ENCODE measurements around the gene RUSF1.
"Not testable (repeated sequence)": the region's sequence is repeated elsewhere in the genome, so short reads cannot be mapped to it uniquely, and the experiment has no call there.

Gene RUSF1

GRCh38 chr16:31484048-31484447 is 24.1 kb downstream of the RUSF1 start:
- not testable (repeated sequence) for H3K9ac ChIP-seq (ENCODE audit: low read depth, low read length); H3K4me2 ChIP-seq (ENCODE audit: low read length); H3K4me3 ChIP-seq (ENCODE audit: low read length); H3K36me3 ChIP-seq (ENCODE audit: insufficient read depth, low read length); H3K9me3 ChIP-seq (replicated peaks; ENCODE audit: low read length)
- peaks cover 39% of the 10 kb centered on the region for H3K27me3 ChIP-seq (ENCODE audit: control insufficient read depth, insufficient read depth, low read length)
- H3K4me1 ChIP-seq (ENCODE audit: control insufficient read depth, insufficient read depth, low read length) = peaks cover 18% of the 10 kb centered on the region

- H3K9me3 ChIP-seq (replicated peaks; ENCODE audit: low read length) = no peaks in the 10 kb centered on the region
- H3K4me3 ChIP-seq (ENCODE audit: low read length) = no peak within 1 kb of the TSS
- H3K4me1 ChIP-seq (ENCODE audit: control insufficient read depth, insufficient read depth, low read length) = peaks cover 10% of the 10 kb centered on the region
- no peak within 1 kb of the TSS for H3K4me2 ChIP-seq (ENCODE audit: low read length)
- H3K9ac ChIP-seq (ENCODE audit: low read depth, low read length) = no peak within 1 kb of the TSS
- H3K36me3 ChIP-seq (ENCODE audit: insufficient read depth, low read length) = peaks cover 7% of the 10 kb centered on the region
- H3K27me3 ChIP-seq (ENCODE audit: control insufficient read depth, insufficient read depth, low read length) = peaks cover 29% of the 10 kb centered on the region
These were observed 25.1 kb downstream of the RUSF1 start, which contains the start of gene SLC5A2 for GRCh38 chr16:31483081-31483480. SLC5A2 (plus strand) TSS chr16:31483123; CDS start chr16:31483137, 14 bp downstream.

- H3K4me3 ChIP-seq (ENCODE audit: low read length) = no peak overlapping the region
- H3K4me1 ChIP-seq (ENCODE audit: control insufficient read depth, insufficient read depth, low read length) = no peaks in the 10 kb centered on the region
- H3K9me3 ChIP-seq (replicated peaks; ENCODE audit: low read length) = no peaks in the 10 kb centered on the region
- peaks cover 10% of the 10 kb centered on the region for H3K27me3 ChIP-seq (ENCODE audit: control insufficient read depth, insufficient read depth, low read length)
- peaks cover 25% of the 10 kb centered on the region for H3K36me3 ChIP-seq (ENCODE audit: insufficient read depth, low read length)
- H3K4me2 ChIP-seq (ENCODE audit: low read length) = no peak overlapping the region
- no peak overlapping the region for H3K9ac ChIP-seq (ENCODE audit: low read depth, low read length)
These were observed 27.2 kb downstream of the RUSF1 start for GRCh38 chr16:31480851-31481536.

GRCh38 chr16:31479751-31480150 is 28.4 kb downstream of the RUSF1 start:
- no peaks in the 10 kb centered on the region for H3K9me3 ChIP-seq (replicated peaks; ENCODE audit: low read length)
- H3K4me3 ChIP-seq (ENCODE audit: low read length) = no peak overlapping the region
- H3K27me3 ChIP-seq (ENCODE audit: control insufficient read depth, insufficient read depth, low read length) = no peaks in the 10 kb centered on the region
- no peaks in the 10 kb centered on the region for H3K4me1 ChIP-seq (ENCODE audit: control insufficient read depth, insufficient read depth, low read length)
- H3K36me3 ChIP-seq (ENCODE audit: insufficient read depth, low read length) = peaks cover 35% of the 10 kb centered on the region
- no peak overlapping the region for H3K4me2 ChIP-seq (ENCODE audit: low read length)
- no peak overlapping the region for H3K9ac ChIP-seq (ENCODE audit: low read depth, low read length)

- Histone ChIP-seq H3K4me1 (ENCODE audit: control insufficient read depth, insufficient read depth, low read length) (no peaks in the 10 kb centered on the region), H3K27me3 (ENCODE audit: control insufficient read depth, insufficient read depth, low read length) (no peaks in the 10 kb centered on the region), H3K4me2 (ENCODE audit: low read length) (no peak overlapping the region), H3K9ac (ENCODE audit: low read depth, low read length) (no peak overlapping the region), H3K36me3 (ENCODE audit: insufficient read depth, low read length) (peaks cover 43% of the 10 kb centered on the region), H3K9me3 (replicated peaks; ENCODE audit: low read length) (no peaks in the 10 kb centered on the region), H3K4me3 (ENCODE audit: low read length) (no peak overlapping the region)
These were observed 29.2 kb downstream of the RUSF1 start for GRCh38 chr16:31478956-31479355.

- H3K36me3 ChIP-seq (ENCODE audit: insufficient read depth, low read length) = peaks cover 52% of the 10 kb centered on the region
- peaks cover 5% of the 10 kb centered on the region for H3K4me1 ChIP-seq (ENCODE audit: control insufficient read depth, insufficient read depth, low read length)
- no peak overlapping the region for H3K4me3 ChIP-seq (ENCODE audit: low read length)
- H3K9ac ChIP-seq (ENCODE audit: low read depth, low read length) = no peak overlapping the region
- H3K4me2 ChIP-seq (ENCODE audit: low read length) = no peak overlapping the region
- H3K9me3 ChIP-seq (replicated peaks; ENCODE audit: low read length) = no peaks in the 10 kb centered on the region
- H3K27me3 ChIP-seq (ENCODE audit: control insufficient read depth, insufficient read depth, low read length) = no peaks in the 10 kb centered on the region
These were observed 30.7 kb downstream of the RUSF1 start for GRCh38 chr16:31477220-31478216.

- no peak overlapping the region for H3K9ac ChIP-seq (ENCODE audit: low read depth, low read length)
- H3K4me3 ChIP-seq (ENCODE audit: low read length) = no peak overlapping the region
- H3K9me3 ChIP-seq (replicated peaks; ENCODE audit: low read length) = no peaks in the 10 kb centered on the region
- H3K4me1 ChIP-seq (ENCODE audit: control insufficient read depth, insufficient read depth, low read length) = peaks cover 6% of the 10 kb centered on the region
- H3K4me2 ChIP-seq (ENCODE audit: low read length) = no peak overlapping the region
- no peaks in the 10 kb centered on the region for H3K27me3 ChIP-seq (ENCODE audit: control insufficient read depth, insufficient read depth, low read length)
- peaks cover 52% of the 10 kb centered on the region for H3K36me3 ChIP-seq (ENCODE audit: insufficient read depth, low read length)
These were observed 31.6 kb downstream of the RUSF1 start for GRCh38 chr16:31476303-31477219.

GRCh38 chr16:31475946-31476302 is 32.3 kb downstream of the RUSF1 start:
- H3K9ac ChIP-seq (ENCODE audit: low read depth, low read length) = no peak overlapping the region
- H3K36me3 ChIP-seq (ENCODE audit: insufficient read depth, low read length) = peaks cover 52% of the 10 kb centered on the region
- H3K27me3 ChIP-seq (ENCODE audit: control insufficient read depth, insufficient read depth, low read length) = no peaks in the 10 kb centered on the region
- H3K4me3 ChIP-seq (ENCODE audit: low read length) = no peak overlapping the region
- no peak overlapping the region for H3K4me2 ChIP-seq (ENCODE audit: low read length)
- H3K4me1 ChIP-seq (ENCODE audit: control insufficient read depth, insufficient read depth, low read length) = peaks cover 13% of the 10 kb centered on the region
- H3K9me3 ChIP-seq (replicated peaks; ENCODE audit: low read length) = no peaks in the 10 kb centered on the region

GRCh38 chr16:31474773-31475738 is 33.1 kb downstream of the RUSF1 start:
- H3K9me3 ChIP-seq (replicated peaks; ENCODE audit: low read length) = no peaks in the 10 kb centered on the region
- peaks cover 52% of the 10 kb centered on the region for H3K36me3 ChIP-seq (ENCODE audit: insufficient read depth, low read length)
- H3K4me3 ChIP-seq (ENCODE audit: low read length) = no peak overlapping the region
- peaks cover 16% of the 10 kb centered on the region for H3K4me1 ChIP-seq (ENCODE audit: control insufficient read depth, insufficient read depth, low read length)
- H3K9ac ChIP-seq (ENCODE audit: low read depth, low read length) = no peak overlapping the region
- no peak overlapping the region for H3K4me2 ChIP-seq (ENCODE audit: low read length)
- no peaks in the 10 kb centered on the region for H3K27me3 ChIP-seq (ENCODE audit: control insufficient read depth, insufficient read depth, low read length)

GRCh38 chr16:31474173-31474714 is 33.9 kb downstream of the RUSF1 start:
- H3K9me3 ChIP-seq (replicated peaks; ENCODE audit: low read length) = no peaks in the 10 kb centered on the region
- H3K36me3 ChIP-seq (ENCODE audit: insufficient read depth, low read length) = peaks cover 52% of the 10 kb centered on the region
- no peak overlapping the region for H3K4me3 ChIP-seq (ENCODE audit: low read length)
- H3K9ac ChIP-seq (ENCODE audit: low read depth, low read length) = no peak overlapping the region
- H3K27me3 ChIP-seq (ENCODE audit: control insufficient read depth, insufficient read depth, low read length) = no peaks in the 10 kb centered on the region
- no peak overlapping the region for H3K4me2 ChIP-seq (ENCODE audit: low read length)
- H3K4me1 ChIP-seq (ENCODE audit: control insufficient read depth, insufficient read depth, low read length) = peaks cover 16% of the 10 kb centered on the region
